HG02840 (cell line): ENCODE measurements around the gene P3H2.
"Not testable (repeated sequence)": the region's sequence is repeated elsewhere in the genome, so short reads cannot be mapped to it uniquely, and the experiment has no call there.

Source experiments
- ATAC-seq: cut with Tn5 transposase; IDR thresholded peaks from one replicate; pipeline ENCODE4 v1.9.1; 2021; ENCODE audit warnings: mild to moderate bottlenecking, moderate library complexity, moderate number of reproducible peaks; ENCODE audit not compliant: unreplicated experiment, low FRiP score

The P3H2 gene, protein sequence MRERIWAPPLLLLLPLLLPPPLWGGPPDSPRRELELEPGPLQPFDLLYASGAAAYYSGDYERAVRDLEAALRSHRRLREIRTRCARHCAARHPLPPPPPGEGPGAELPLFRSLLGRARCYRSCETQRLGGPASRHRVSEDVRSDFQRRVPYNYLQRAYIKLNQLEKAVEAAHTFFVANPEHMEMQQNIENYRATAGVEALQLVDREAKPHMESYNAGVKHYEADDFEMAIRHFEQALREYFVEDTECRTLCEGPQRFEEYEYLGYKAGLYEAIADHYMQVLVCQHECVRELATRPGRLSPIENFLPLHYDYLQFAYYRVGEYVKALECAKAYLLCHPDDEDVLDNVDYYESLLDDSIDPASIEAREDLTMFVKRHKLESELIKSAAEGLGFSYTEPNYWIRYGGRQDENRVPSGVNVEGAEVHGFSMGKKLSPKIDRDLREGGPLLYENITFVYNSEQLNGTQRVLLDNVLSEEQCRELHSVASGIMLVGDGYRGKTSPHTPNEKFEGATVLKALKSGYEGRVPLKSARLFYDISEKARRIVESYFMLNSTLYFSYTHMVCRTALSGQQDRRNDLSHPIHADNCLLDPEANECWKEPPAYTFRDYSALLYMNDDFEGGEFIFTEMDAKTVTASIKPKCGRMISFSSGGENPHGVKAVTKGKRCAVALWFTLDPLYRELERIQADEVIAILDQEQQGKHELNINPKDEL

DNA sequence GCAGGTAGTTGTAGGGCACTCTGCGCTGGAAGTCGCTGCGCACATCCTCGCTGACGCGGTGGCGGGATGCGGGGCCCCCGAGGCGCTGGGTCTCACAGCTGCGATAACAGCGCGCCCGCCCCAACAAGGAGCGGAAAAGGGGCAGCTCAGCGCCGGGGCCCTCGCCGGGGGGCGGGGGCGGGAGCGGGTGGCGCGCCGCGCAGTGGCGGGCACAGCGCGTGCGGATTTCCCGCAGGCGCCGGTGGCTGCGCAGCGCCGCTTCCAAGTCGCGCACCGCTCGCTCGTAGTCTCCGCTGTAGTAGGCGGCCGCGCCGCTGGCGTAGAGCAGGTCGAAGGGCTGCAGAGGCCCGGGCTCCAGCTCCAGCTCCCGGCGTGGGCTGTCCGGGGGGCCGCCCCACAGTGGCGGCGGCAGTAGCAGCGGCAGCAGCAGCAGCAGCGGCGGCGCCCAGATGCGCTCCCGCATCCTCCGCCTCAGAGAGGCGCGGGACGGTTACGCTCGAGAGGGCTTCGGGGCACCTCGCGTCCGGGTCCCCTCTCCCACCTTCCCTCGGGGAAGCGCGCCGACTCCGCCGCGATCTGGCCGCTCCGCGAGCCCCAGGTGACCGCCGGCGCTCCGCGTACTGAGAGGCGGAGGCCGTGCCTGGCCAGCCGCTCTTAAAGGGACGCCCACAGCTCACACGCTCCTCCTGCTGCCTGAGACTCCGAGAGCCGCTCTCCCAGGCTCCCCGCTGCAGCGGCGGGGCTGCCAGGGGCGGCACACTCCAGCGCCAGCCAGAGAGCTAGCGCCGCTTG, at the start of gene P3H2:
TSS of gene P3H2 (minus strand) at position 629 of the 792 bp plus-strand sequence. CDS start at position 463, 166 bp downstream.
- no peak for ATAC-seq

- ATAC-seq, result no peak
Measured at GRCh38 chr3:190169877-190170276, 49.2 kb upstream of the P3H2 start.

GRCh38 chr3:190169243-190169642, 48.5 kb upstream of the P3H2 start:
- ATAC-seq, result no peak

DNA sequence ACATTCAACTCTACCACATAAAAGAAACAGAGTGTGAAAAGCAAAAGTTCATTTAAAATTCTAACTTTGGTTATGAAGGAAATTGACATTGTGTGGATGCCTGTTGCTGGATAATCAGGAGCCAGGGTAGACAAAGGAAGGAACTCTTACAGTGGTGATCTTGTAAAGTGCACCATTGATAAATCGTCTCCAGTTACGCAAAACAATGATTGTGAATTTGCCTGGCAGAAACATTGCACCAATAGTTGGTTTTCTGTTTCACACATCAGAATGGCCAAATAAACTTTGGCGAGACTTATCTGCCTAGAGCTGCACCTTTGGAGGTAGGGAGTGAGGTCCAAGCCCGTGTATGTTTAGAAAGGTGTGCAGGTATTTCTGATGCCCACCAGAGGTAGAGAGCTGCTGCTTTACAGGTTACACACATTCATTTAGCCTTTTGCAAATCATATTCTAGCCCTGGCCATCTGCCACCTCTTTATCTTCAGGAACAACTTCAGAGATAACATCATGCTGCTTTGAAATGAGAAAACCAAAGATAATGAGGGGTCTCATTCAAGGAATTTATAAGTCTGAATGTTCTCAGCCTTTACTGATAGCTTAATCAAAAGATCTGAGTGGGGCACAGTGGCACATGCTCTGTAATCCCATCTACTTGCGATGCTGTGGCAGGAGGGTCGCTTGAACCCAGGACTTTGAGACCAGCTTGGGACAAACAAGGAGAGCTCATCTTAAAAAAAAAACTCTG, 47.4 kb upstream of the P3H2 start:
- no peak for ATAC-seq

- no peak for ATAC-seq
Measured at GRCh38 chr3:190166948-190167347, 46.3 kb upstream of the P3H2 start.

DNA sequence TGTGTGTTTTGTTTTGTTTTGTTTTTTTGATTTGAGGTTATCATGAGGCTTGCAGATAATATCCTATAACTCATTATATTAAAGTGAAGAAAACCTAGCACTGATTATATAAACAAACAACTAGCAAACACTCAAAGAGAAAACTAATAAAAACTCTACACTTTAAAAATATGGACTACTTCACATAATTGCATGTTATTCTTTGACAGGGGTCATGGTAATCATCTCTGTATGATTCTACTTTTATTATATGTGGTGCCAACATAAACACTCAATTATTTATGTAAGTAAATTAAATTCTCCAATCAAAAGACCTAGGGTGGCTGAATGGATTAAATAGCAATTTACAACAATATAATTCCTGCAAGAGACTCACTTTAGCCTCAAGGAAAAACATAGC, 44.6 kb upstream of the P3H2 start:
- no peak for ATAC-seq

- not testable (repeated sequence) for ATAC-seq
Measured at GRCh38 chr3:190162013-190162412, 41.3 kb upstream of the P3H2 start.

DNA sequence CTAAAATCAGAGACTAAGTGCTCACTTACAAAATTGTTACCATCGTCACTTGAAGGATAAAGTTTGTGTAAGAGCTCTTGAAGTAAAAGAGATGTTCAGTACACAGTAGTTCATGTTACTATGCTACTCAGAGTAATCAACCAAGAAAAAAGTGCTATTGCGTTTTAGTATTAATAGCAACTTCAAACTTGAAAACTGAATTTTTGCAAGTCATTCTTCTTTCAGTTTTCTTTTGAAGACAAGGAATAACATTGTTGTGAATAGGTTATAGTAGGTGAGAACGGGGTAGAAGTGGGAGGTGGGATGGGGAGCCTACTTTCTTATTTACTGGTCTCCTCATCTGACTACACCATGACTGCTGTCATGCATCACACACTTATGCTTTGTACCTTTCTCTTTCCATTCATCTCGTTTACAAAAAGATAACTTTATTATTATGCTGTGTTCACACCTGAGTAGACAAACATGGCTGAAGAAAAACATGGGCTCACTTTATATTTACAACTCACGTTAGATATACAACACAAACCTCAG, 39.3 kb upstream of the P3H2 start:
- ATAC-seq, result no peak

GRCh38 chr3:190158261-190158660, 37.6 kb upstream of the P3H2 start:
- no peak for ATAC-seq

GRCh38 chr3:190155752-190156151, 35.1 kb upstream of the P3H2 start:
- ATAC-seq, result no peak

DNA sequence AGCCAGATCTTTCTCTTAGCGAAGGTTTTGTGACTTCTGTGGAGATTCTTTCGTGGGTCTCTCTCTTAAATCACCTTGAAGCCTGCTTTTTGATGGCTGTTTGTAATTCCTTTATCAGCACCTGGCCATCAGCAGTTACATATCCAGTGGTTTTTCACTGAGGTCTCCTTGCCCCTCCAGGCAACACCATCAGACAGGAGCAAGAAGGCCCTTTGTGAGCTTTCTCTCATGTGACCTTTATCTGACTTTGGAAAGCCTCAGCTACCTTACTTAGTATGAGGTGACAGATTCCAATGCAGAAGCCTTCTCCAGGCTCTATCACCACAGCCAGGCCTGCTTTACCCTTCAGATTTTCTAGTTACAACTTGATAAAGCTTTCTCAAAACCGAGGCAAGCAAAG, 30.0 kb upstream of the P3H2 start:
- ATAC-seq, result no peak

DNA sequence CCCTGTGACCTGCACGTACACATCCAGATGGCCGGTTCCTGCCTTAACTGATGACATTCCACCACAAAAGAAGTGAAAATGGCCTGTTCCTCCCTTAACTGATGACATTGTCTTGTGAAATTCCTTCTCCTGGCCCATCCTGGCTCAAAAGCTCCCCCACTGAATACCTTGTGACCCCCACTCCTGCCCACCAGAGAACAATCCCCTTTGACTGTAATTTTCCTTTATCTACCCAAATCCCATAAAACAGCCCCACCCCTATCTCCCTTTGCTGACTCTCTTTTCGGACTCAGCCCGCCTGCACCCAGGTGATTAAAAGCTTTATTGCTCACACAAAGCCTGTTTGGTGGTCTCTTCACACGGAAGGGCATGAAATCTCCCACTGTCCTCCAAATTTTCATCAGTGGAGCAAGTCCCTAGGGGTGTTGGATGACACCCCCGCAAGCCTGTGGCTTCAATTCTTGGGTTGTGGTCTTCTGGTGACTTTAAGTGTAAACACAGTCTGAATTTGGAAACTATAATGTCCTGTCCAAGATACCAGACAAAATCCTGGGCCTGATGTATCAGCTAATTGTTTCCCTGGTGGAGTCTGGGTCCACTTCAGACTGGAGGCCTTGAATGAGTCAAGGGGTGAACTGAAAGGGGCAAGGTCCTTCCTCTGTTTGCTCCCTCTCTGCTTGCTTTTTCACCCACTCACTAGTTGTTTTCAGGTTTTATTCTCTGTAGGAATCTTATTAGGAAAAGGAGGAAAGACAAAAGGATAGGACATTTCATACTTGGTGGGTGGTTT, 29.3 kb upstream of the P3H2 start:
- not testable (repeated sequence) for ATAC-seq

GRCh38 chr3:190144793-190145192, 24.1 kb upstream of the P3H2 start:
- not testable (repeated sequence) for ATAC-seq

- ATAC-seq, result no peak
Measured at GRCh38 chr3:190142041-190142440, 21.3 kb upstream of the P3H2 start.

GRCh38 chr3:190139365-190139764, 18.7 kb upstream of the P3H2 start:
- no peak for ATAC-seq

- no peak for ATAC-seq
Measured at GRCh38 chr3:190132371-190132770, 11.7 kb upstream of the P3H2 start.

- no peak for ATAC-seq
Measured at GRCh38 chr3:190131329-190131728, 10.6 kb upstream of the P3H2 start.

GRCh38 chr3:190130696-190131095, 10.0 kb upstream of the P3H2 start:
- ATAC-seq, result no peak

DNA sequence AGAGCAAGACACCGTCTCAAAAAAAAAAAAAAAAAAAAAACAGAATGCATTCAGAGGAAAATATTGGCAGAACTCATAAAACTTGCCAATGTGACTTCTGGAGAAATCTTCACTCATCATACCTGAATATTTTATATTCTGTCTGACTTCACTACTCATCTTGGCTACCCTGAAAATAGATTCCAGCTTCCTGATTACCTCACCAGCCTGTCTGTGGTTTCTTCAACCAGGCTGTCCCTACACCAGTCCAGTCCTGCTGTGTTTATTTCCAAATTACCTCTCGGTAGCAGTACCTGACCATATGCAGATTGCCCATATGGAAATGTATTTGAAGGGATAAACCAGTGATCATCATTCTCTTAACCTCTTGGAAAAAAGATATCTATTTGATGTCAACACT, 9.3 kb upstream of the P3H2 start:
- ATAC-seq, result no peak
